Cardiac muscle cell (in vitro differentiated cells and primary cell): ENCODE measurements around the gene EFCAB5. TPM values are rescaled to one million over a fixed set of nuclear protein-coding genes. Genes with fewer than 3 reads are reported as not detected.

Source experiments
- DNase-seq, 2 donors: peaks; one replicate each; pipeline versions ENCODE4 v3.0.0 to v3.0.0-alpha.2; 2010 to 2017; ENCODE audit warnings: low read depth in 1 of 2, low spot score in 1 of 2
- H3K27ac ChIP-seq: fragments of 200-600 bp; sonication (generic); 2 replicates; pipeline ENCODE4 v1.5.1; 2016
- H3K27me3 ChIP-seq: fragments of 200-600 bp; sonication (generic); 2 replicates; pipeline ENCODE4 v1.6.0; 2016; ENCODE audit warnings: control low read depth
- H3K36me3 ChIP-seq: fragments of 200-600 bp; sonication (generic); 2 replicates; pipeline ENCODE4 v1.5.1; 2016; ENCODE audit warnings: control low read depth
- H3K4me1 ChIP-seq: fragments of 200-600 bp; sonication (generic); 2 replicates; pipeline ENCODE4 v1.8.1; 2017; ENCODE audit warnings: low read depth, mild to moderate bottlenecking, mixed run types
- H3K4me3 ChIP-seq: fragments of 200-600 bp; sonication (generic); 2 replicates; pipeline ENCODE4 v1.5.1; 2016; ENCODE audit warnings: mild to moderate bottlenecking
- H3K9me3 ChIP-seq: fragments of 200-600 bp; sonication (generic); 2 replicates; pipeline ENCODE4 v1.5.1; 2017; ENCODE audit warnings: low read depth, mild to moderate bottlenecking, control low read depth
- CTCF ChIP-seq: IDR thresholded peaks from 2 replicates; pipeline ENCODE4 v1.5.1; 2012; ENCODE audit warnings: low read depth, mild to moderate bottlenecking, low read length
- polyA plus RNA-seq: library from polyadenylated mRNA; unstranded; fragments of >200 nt; fragmentation: Nextera tagmentation; extraction: Ambion mirVana; gene quantifications from 2 replicates; pipeline ENCODE4 v1.2.1, GENCODE V29; 2016
- total RNA-seq: library from RNA; depleted of rRNA; stranded (reverse); fragments of >200 nt; gene quantifications from 2 replicates; pipeline ENCODE4 v1.2.3, GENCODE V29; 2016

Gene EFCAB5
- total and polyA plus RNA-seq, 2 experiments from 2014 or later, result 0.12 to 1.5 TPM

GRCh38 chr17:30101686-30102390 is 160.4 kb downstream of the EFCAB5 start:
- no peaks in the 10 kb centered on the region for H3K36me3 ChIP-seq
- no peak for DNase-seq

GRCh38 chr17:30103921-30104320 is 162.5 kb downstream of the EFCAB5 start:
- H3K36me3 ChIP-seq, result no peaks in the 10 kb centered on the region
- DNase-seq, result no peak
- no peak for TF ChIP-seq CTCF
- no peaks in the 10 kb centered on the region for H3K4me1 ChIP-seq
- H3K27ac ChIP-seq, result no peak overlapping the region
- H3K4me3 ChIP-seq, result no peak overlapping the region
- peaks cover 6% of the 10 kb centered on the region for H3K27me3 ChIP-seq
- H3K9me3 ChIP-seq, result no peaks in the 10 kb centered on the region

More at GRCh38 chr17:30101686-30102390, 160.4 kb downstream of the EFCAB5 start:
- H3K4me3 ChIP-seq, result no peak overlapping the region
- no peaks in the 10 kb centered on the region for H3K4me1 ChIP-seq
- H3K9me3 ChIP-seq, result no peaks in the 10 kb centered on the region
- H3K27me3 ChIP-seq, result peaks cover 6% of the 10 kb centered on the region
- no peak overlapping the region for H3K27ac ChIP-seq
- no peak for TF ChIP-seq CTCF

GRCh38 chr17:30104575-30105339 is 163.3 kb downstream of the EFCAB5 start:
- H3K9me3 ChIP-seq, result no peaks in the 10 kb centered on the region
- H3K27me3 ChIP-seq, result peaks cover 6% of the 10 kb centered on the region
- H3K27ac ChIP-seq, result no peak overlapping the region
- peak overlapping the region; percentile 43 for H3K4me3 ChIP-seq
- TF ChIP-seq CTCF, result peak; percentile 93
- H3K4me1 ChIP-seq, result no peaks in the 10 kb centered on the region
- DNase-seq, result peak; percentile 91 to 93
- no peaks in the 10 kb centered on the region for H3K36me3 ChIP-seq

GRCh38 chr17:30112794-30113193 is 171.4 kb downstream of the EFCAB5 start:
- Histone ChIP-seq H3K9me3 (no peaks in the 10 kb centered on the region), H3K27ac (no peak overlapping the region), H3K4me1 (peaks cover 2% of the 10 kb centered on the region), H3K4me3 (no peak overlapping the region), H3K36me3 (no peaks in the 10 kb centered on the region), H3K27me3 (no peaks in the 10 kb centered on the region)
- no peak for DNase-seq
- TF ChIP-seq CTCF, result no peak

- H3K9me3 ChIP-seq, result no peaks in the 10 kb centered on the region
- no peak overlapping the region for H3K4me3 ChIP-seq
- peaks cover 7% of the 10 kb centered on the region for H3K4me1 ChIP-seq
- TF ChIP-seq CTCF, result no peak
- no peaks in the 10 kb centered on the region for H3K36me3 ChIP-seq
- H3K27me3 ChIP-seq, result no peaks in the 10 kb centered on the region
- DNase-seq, result no peak
- H3K27ac ChIP-seq, result no peak overlapping the region
Measured at GRCh38 chr17:30113213-30113612, 171.8 kb downstream of the EFCAB5 start.
